ENCODE measurements around the gene RNASEL. TPM values are rescaled to one million over a fixed set of nuclear protein-coding genes. Genes with fewer than 3 reads are reported as not detected.

Gene RNASEL
- total RNA-seq, 1 donor from 2014 or later: 3.5 TPM

GRCh38 chr1:182587093-182587492 is 2.0 kb downstream of the RNASEL start:
- intact Hi-C loops (cut with micrococcal nuclease): no loop called here
- no peak for DNase-seq

GRCh38 chr1:182586380-182586779 is 2.7 kb downstream of the RNASEL start:
- Histone ChIP-seq H3K36me3 (peaks cover 24% of the 10 kb centered on the region), H3K27me3 (ENCODE audit: low read depth) (no peaks in the 10 kb centered on the region), H3K4me3 (no peak overlapping the region), H3K27ac (replicated peaks) (no peak overlapping the region), H3K9me3 (replicated peaks) (no peaks in the 10 kb centered on the region), H3K4me1 (peaks cover 41% of the 10 kb centered on the region)
- intact Hi-C loops (cut with micrococcal nuclease): no loop called here
- no peak for DNase-seq
- TF ChIP-seq, protein P1, sequence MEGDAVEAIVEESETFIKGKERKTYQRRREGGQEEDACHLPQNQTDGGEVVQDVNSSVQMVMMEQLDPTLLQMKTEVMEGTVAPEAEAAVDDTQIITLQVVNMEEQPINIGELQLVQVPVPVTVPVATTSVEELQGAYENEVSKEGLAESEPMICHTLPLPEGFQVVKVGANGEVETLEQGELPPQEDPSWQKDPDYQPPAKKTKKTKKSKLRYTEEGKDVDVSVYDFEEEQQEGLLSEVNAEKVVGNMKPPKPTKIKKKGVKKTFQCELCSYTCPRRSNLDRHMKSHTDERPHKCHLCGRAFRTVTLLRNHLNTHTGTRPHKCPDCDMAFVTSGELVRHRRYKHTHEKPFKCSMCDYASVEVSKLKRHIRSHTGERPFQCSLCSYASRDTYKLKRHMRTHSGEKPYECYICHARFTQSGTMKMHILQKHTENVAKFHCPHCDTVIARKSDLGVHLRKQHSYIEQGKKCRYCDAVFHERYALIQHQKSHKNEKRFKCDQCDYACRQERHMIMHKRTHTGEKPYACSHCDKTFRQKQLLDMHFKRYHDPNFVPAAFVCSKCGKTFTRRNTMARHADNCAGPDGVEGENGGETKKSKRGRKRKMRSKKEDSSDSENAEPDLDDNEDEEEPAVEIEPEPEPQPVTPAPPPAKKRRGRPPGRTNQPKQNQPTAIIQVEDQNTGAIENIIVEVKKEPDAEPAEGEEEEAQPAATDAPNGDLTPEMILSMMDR (IDR thresholded peaks at IDR 0.05; ENCODE audit: borderline replicate concordance): no peak

More at GRCh38 chr1:182587093-182587492, 2.0 kb downstream of the RNASEL start:
- H3K27ac ChIP-seq (replicated peaks): no peak overlapping the region
- H3K4me3 ChIP-seq: no peak overlapping the region
- no peaks in the 10 kb centered on the region for H3K9me3 ChIP-seq (replicated peaks)
- peaks cover 17% of the 10 kb centered on the region for H3K36me3 ChIP-seq
- peaks cover 41% of the 10 kb centered on the region for H3K4me1 ChIP-seq
- TF ChIP-seq, protein P1 (IDR thresholded peaks at IDR 0.05; ENCODE audit: borderline replicate concordance): no peak
- H3K27me3 ChIP-seq (ENCODE audit: low read depth): no peaks in the 10 kb centered on the region

DNA sequence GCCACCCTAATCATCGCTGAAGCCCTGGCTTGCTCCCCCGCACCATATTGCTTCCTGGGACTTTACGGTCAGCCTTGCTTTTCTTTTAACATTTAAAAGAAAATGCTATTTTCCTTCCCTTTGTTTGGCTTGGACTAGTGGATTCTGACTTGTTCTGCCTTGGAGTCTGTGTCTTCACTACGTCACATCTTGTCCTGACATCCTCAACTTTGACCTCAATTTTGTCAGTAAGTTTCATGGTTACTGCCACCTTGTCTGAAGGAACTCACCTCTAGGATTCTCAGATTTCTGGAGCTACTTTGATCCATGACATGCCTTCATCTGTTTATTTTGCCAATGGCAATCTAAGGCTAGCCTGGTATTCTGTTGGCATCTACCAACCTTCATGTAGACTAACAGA is 4.3 kb downstream of the RNASEL start:
- DNase-seq: no peak
- Histone ChIP-seq H3K36me3 (peaks cover 40% of the 10 kb centered on the region), H3K4me3 (no peak overlapping the region), H3K4me1 (peaks cover 41% of the 10 kb centered on the region), H3K27me3 (ENCODE audit: low read depth) (no peaks in the 10 kb centered on the region), H3K9me3 (replicated peaks) (no peaks in the 10 kb centered on the region), H3K27ac (replicated peaks) (no peak overlapping the region)
- intact Hi-C loops (cut with micrococcal nuclease): no loop called here
- TF ChIP-seq, protein P1 (IDR thresholded peaks at IDR 0.05; ENCODE audit: borderline replicate concordance): no peak

GRCh38 chr1:182580736-182581135 is 8.3 kb downstream of the RNASEL start:
- no peak overlapping the region for H3K4me3 ChIP-seq
- peaks cover 22% of the 10 kb centered on the region for H3K4me1 ChIP-seq
- H3K27me3 ChIP-seq (ENCODE audit: low read depth): no peaks in the 10 kb centered on the region
- DNase-seq: no peak
- peaks cover 62% of the 10 kb centered on the region for H3K36me3 ChIP-seq
- H3K27ac ChIP-seq (replicated peaks): no peak overlapping the region
- intact Hi-C loops (cut with micrococcal nuclease): no loop called here
- no peaks in the 10 kb centered on the region for H3K9me3 ChIP-seq (replicated peaks)
- TF ChIP-seq, protein P1 (IDR thresholded peaks at IDR 0.05; ENCODE audit: borderline replicate concordance): no peak

DNA sequence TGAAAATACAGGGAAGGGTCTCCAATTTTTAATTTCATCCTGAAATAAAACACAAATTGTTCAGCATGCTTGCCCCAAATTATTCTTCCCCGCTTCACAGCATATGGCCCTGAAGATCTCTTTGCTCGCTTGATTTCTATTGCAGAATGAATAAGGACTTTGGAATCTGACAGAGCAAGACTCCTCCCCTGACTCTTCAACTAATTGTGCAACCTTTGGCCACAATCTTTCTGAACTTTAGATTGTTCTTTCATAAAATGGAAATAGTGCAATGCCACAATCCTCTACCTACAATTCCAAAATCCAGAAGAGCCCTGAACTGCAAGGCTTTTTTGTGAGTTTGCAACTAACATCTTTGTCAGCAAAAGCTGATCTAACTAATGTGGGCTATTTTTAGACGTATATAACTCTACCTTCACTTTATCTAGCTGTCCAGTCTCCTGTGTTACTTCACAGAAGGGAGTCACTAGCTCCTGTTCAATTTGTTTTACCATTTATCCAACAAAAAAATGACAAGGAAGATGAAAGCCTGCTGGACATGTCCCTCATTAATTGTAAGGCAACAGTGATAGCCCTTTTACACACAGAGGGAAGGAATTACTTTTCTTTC is 13.4 kb downstream of the RNASEL start:
- peaks cover 60% of the 10 kb centered on the region for H3K36me3 ChIP-seq
- peaks cover 4% of the 10 kb centered on the region for H3K4me1 ChIP-seq
- no peaks in the 10 kb centered on the region for H3K27me3 ChIP-seq (ENCODE audit: low read depth)
- no peaks in the 10 kb centered on the region for H3K9me3 ChIP-seq (replicated peaks)
- no peak for DNase-seq
- no peak overlapping the region for H3K27ac ChIP-seq (replicated peaks)
- intact Hi-C loops (cut with micrococcal nuclease): no loop called here
- TF ChIP-seq, protein P1 (IDR thresholded peaks at IDR 0.05; ENCODE audit: borderline replicate concordance): no peak
- no peak overlapping the region for H3K4me3 ChIP-seq

Data from left ventricle myocardium inferior (tissue), 1 donor.